Spleen (tissue), 11 donors: ENCODE data around the gene RPRD2. TPM values are rescaled to one million over a fixed set of nuclear protein-coding genes. Genes with fewer than 3 reads are reported as not detected.
A peak's percentile ranks its signal among the peaks of the same experiment; 100 is the strongest.

Source experiments
- DNase-seq: peaks from one replicate; pipeline ENCODE4 v3.0.0-alpha.2; 2020
- H3K27ac ChIP-seq, 8 donors: fragments of 200-600 bp; sonication (generic) in 7 of 8; 1 replicate in 4 of 8; 2 replicates in 4 of 8; pipeline versions ENCODE4 v1.5.0 to v1.8.0; 2016 to 2021; ENCODE audit warnings: inconsistent platforms in 4 of 8, mild to moderate bottlenecking in 4 of 8, moderate library complexity in 1 of 8
- H3K27me3 ChIP-seq, 7 donors: fragments of 200-600 bp; sonication (generic) in 6 of 7; replicated peaks in 1 of 7; 1 replicate in 4 of 7; 2 replicates in 3 of 7; pipeline versions ENCODE4 v1.5.0 to v1.8.0; 2016 to 2021; ENCODE audit warnings: inconsistent platforms in 3 of 7, mild to moderate bottlenecking in 1 of 7
- H3K36me3 ChIP-seq, 6 donors: fragments of 200-600 bp; sonication (generic) in 5 of 6; 1 replicate in 4 of 6; 2 replicates in 2 of 6; pipeline versions ENCODE4 v1.5.0 to v1.8.0; 2016 to 2021; ENCODE audit warnings: inconsistent platforms in 2 of 6
- H3K4me1 ChIP-seq, 6 donors: fragments of 200-600 bp; sonication (generic) in 5 of 6; 1 replicate in 3 of 6; 2 replicates in 3 of 6; pipeline versions ENCODE4 v1.5.0 to v1.8.0; 2016 to 2021; ENCODE audit warnings: inconsistent platforms in 3 of 6
- H3K4me3 ChIP-seq, 8 donors: fragments of 200-600 bp; sonication (generic) in 7 of 8; 1 replicate in 4 of 8; 2 replicates in 4 of 8; pipeline versions ENCODE4 v1.5.0 to v1.8.0; 2016 to 2021; ENCODE audit warnings: inconsistent platforms in 4 of 8, mild to moderate bottlenecking in 4 of 8, moderate library complexity in 2 of 8
- H3K9me3 ChIP-seq, 8 donors: fragments of 200-600 bp; sonication (generic) in 7 of 8; 1 replicate in 4 of 8; 2 replicates in 4 of 8; pipeline versions ENCODE4 v1.5.0 to v1.8.0; 2016 to 2021; ENCODE audit warnings: inconsistent platforms in 4 of 8
- POLR2A ChIP-seq, 3 donors: fragments of 450-650 bp; IDR thresholded peaks; one replicate each; pipeline ENCODE4 v1.5.1; 2017; ENCODE audit warnings: antibody characterized with exemption in 3 of 3, mild to moderate bottlenecking in 1 of 3
- POLR2AphosphoS5 ChIP-seq, 3 donors: sonication (generic); formaldehyde crosslinking; IDR thresholded peaks; one replicate each; pipeline ENCODE4 v1.5.1; 2017; ENCODE audit warnings: antibody characterized with exemption in 3 of 3
- WGBS, 5 donors: extraction: QIAGEN DNeasy Blood & Tissue Kit in 3 of 5; methylation state at CpG; one replicate each; pipeline versions ENCODE4 v1.1.5 to v1.1.7; 2013 to 2018; 5-methylcytosine and 5-hydroxymethylcytosine counted together
- intact Hi-C: fragments of 100-400 bp; cut with DNase I; formaldehyde crosslinking; loops from one replicate; pipeline ENCODE4 v1.15.0; 2023; ENCODE audit warnings: low total_unique reads
- polyA plus RNA-seq, 3 donors: library from polyadenylated mRNA; stranded (reverse); fragments of 200-250 nt; gene quantifications; one replicate each; pipeline ENCODE4 v1.2.1, GENCODE V29; 2013
- total RNA-seq, 7 donors: library from RNA; depleted of rRNA in 3 of 7; stranded (reverse); fragments of >200 nt in 3 of 7; fragmentation: NEBNext Ultra II Directional in 4 of 7; extraction: Animal tissue kit (Norgen Biotek cat#: 25700) in 4 of 7; gene quantifications; one replicate each; pipeline versions ENCODE4 v1.1.0 to v1.2.1, GENCODE V29; 2016 to 2021
- TF ChIP-seq, protein P1 (sequence below), 11 experiments: fragments of 200-600 bp in 7 of 11; fragments of 450-650 bp in 4 of 11; sonication (generic) in 4 of 11; IDR thresholded peaks in 8 of 11; conservative IDR thresholded peaks in 3 of 11; 1 replicate in 7 of 11; 2 replicates in 4 of 11; pipeline versions ENCODE4 v1.4.0 to v1.8.0; 2016 to 2021; ENCODE audit warnings: antibody characterized with exemption in 11 of 11, inconsistent platforms in 4 of 11, mild to moderate bottlenecking in 1 of 11
- donor health status: healthy with polysubstance abuse.
- donor health status: DM: no; HTN: no; CAD: no; lungs with moderate emphysema.
- donor health status: DM: no; HTN: no; CAD: no.
- donor health status: Bipolar disorder and iron deficiency.
- donor health status: healthy.
- donor health status: DM: no; HTN: no; CAD: no.
- donor health status: DM: yes; HTN: yes; CAD: no.

Gene RPRD2
- total and polyA plus RNA-seq, 10 donors = 3.8 to 42.4 (median 29.5) TPM

DNA sequence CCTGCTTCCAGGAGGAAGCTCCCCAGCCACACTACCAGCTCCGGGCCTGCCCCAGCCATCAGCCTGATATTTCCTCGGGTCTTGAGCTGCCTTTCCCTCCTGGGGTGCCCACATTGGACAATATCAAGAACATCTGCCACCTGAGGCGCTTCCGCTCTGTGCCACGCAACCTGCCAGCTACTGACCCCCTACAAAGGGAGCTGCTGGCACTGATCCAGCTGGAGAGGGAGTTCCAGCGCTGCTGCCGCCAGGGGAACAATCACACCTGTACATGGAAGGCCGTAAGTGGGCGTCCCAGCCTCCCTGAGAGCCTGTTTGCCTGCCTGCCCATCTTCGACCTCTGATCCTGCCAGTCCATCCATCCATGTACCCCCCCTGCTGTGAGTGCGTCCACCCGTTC lies 147.6 kb downstream of the RPRD2 start:
- H3K9me3 ChIP-seq = no peaks in the 10 kb centered on the region
- H3K27me3 ChIP-seq = no peaks in the 10 kb centered on the region
- peaks cover 0 to 33% (median 6%) of the 10 kb centered on the region in 6 donors for H3K36me3 ChIP-seq
- WGBS, 5 donors = 90 to 93% (median 92%) methylated on average over 7 to 12 of the region's 12 CpGs
- peak overlapping the region in 1 of 8 donors; percentile 26 for H3K27ac ChIP-seq
- DNase-seq = peak; percentile 56
- intact Hi-C loops = no loop called here
- H3K4me3 ChIP-seq = no peak overlapping the region
- no peak for TF ChIP-seq POLR2AphosphoS5 (IDR thresholded peaks at IDR 0.05)
- TF ChIP-seq, protein P1, sequence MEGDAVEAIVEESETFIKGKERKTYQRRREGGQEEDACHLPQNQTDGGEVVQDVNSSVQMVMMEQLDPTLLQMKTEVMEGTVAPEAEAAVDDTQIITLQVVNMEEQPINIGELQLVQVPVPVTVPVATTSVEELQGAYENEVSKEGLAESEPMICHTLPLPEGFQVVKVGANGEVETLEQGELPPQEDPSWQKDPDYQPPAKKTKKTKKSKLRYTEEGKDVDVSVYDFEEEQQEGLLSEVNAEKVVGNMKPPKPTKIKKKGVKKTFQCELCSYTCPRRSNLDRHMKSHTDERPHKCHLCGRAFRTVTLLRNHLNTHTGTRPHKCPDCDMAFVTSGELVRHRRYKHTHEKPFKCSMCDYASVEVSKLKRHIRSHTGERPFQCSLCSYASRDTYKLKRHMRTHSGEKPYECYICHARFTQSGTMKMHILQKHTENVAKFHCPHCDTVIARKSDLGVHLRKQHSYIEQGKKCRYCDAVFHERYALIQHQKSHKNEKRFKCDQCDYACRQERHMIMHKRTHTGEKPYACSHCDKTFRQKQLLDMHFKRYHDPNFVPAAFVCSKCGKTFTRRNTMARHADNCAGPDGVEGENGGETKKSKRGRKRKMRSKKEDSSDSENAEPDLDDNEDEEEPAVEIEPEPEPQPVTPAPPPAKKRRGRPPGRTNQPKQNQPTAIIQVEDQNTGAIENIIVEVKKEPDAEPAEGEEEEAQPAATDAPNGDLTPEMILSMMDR (IDR thresholded peaks at IDR 0.05 in 8 of 11, conservative IDR thresholded peaks at IDR 0.05 in 3 of 11) = no peak
- no peak for TF ChIP-seq POLR2A (IDR thresholded peaks at IDR 0.05)
- H3K4me1 ChIP-seq = peaks cover 6 to 39% (median 14%) of the 10 kb centered on the region in 6 donors

DNA sequence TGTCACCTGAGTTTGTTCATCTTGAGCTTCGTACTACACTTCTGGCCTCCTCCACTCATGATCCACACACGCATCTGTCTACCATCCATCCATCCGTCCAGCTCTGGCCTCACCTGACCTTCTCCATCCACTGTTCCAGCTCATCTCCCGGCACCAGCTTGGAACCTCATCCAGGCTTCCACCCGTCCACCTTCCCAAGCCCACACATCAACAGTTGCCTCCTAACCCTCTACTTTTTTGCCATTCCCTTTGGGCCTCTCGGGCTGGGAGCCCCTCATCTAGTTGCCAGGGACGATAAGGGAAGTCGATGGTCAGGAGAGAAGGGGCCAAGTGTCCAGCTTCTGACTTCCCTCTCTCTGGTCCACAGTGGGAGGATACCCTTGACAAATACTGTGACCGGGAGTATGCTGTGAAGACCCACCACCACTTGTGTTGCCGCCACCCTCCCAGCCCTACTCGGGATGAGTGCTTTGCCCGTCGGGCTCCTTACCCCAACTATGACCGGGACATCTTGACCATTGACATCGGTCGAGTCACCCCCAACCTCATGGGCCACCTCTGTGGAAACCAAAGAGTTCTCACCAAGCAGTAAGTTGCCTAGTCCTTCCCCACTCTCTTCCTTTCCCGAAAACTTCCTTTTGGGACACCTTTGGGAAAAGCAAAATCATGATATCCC lies 148.2 kb downstream of the RPRD2 start:
- DNase-seq = peak; percentile 51
- H3K27ac ChIP-seq = no peak overlapping the region
- TF ChIP-seq, protein P1 (IDR thresholded peaks at IDR 0.05 in 8 of 11, conservative IDR thresholded peaks at IDR 0.05 in 3 of 11) = no peak
- TF ChIP-seq POLR2A (IDR thresholded peaks at IDR 0.05) (no peak), POLR2AphosphoS5 (IDR thresholded peaks at IDR 0.05) (no peak)
- 87 to 93% (median 91%) methylated on average over 17 of the region's 17 CpGs for WGBS, 5 donors
- intact Hi-C loops = no loop called here
- H3K4me3 ChIP-seq = no peak overlapping the region
- no peaks in the 10 kb centered on the region for H3K27me3 ChIP-seq
- H3K9me3 ChIP-seq = no peaks in the 10 kb centered on the region
- H3K4me1 ChIP-seq = peaks cover 7 to 45% (median 20%) of the 10 kb centered on the region in 6 donors
- H3K36me3 ChIP-seq = peaks cover 0 to 28% (median under 1%) of the 10 kb centered on the region in 6 donors

DNA sequence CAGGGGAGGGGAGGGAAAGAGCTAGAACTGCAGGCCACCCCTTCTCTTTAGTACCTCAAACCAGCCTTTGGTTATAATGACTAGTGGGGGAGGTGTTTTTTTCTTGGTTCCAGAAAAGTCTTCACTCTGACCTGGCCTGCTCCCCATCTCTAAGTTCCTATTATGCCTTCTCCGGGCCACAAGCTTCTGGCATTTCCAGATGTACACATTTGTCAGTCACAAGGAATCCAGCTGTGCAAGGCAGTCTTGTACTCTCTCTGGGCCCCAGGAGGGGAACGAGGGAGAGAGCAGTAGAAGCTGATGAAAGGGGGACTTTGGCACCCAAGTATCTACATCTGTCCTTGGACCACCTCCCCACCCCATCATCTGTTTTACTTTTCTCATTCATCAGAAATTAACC lies 148.9 kb downstream of the RPRD2 start:
- peak; percentile 8 for DNase-seq
- no peak overlapping the region for H3K4me3 ChIP-seq
- TF ChIP-seq POLR2AphosphoS5 (IDR thresholded peaks at IDR 0.05) (no peak), POLR2A (IDR thresholded peaks at IDR 0.05) (no peak)
- TF ChIP-seq, protein P1 (IDR thresholded peaks at IDR 0.05 in 8 of 11, conservative IDR thresholded peaks at IDR 0.05 in 3 of 11) = no peak
- H3K4me1 ChIP-seq = peaks cover 7 to 49% (median 20%) of the 10 kb centered on the region in 6 donors
- WGBS, 5 donors = 76 to 93% (median 77%) methylated on average over 2 of the region's 2 CpGs
- peaks cover 0 to 20% (median 0%) of the 10 kb centered on the region in 6 donors for H3K36me3 ChIP-seq
- H3K27ac ChIP-seq = no peak overlapping the region
- intact Hi-C loops = no loop called here
- no peaks in the 10 kb centered on the region for H3K27me3 ChIP-seq
- no peaks in the 10 kb centered on the region for H3K9me3 ChIP-seq

DNA sequence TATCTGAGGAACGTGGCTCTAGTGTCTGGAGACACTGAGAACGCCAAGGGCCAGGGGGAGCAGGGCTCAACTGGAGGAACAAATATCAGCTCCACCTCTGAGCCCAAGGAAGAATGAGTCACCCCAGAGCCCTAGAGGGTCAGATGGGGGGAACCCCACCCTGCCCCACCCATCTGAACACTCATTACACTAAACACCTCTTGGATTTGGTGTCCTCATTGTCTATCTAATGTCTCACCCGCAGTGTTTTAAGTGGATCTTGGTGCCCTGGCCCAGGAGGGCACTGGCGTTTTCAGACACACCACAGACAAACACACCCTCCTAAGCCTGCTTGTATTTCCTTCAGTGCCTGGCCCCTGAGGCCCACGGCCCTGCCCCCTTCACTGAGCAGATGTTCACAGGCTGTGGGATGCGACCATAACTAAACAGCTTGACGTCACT lies 149.4 kb downstream of the RPRD2 start:
- TF ChIP-seq, protein P1 (IDR thresholded peaks at IDR 0.05 in 8 of 11, conservative IDR thresholded peaks at IDR 0.05 in 3 of 11) = no peak
- no peak for TF ChIP-seq POLR2A (IDR thresholded peaks at IDR 0.05)
- no peak for TF ChIP-seq POLR2AphosphoS5 (IDR thresholded peaks at IDR 0.05)
- no peaks in the 10 kb centered on the region for H3K9me3 ChIP-seq
- intact Hi-C loops = no loop called here
- no peaks in the 10 kb centered on the region for H3K27me3 ChIP-seq
- DNase-seq = peak; percentile 33
- 85 to 89% (median 87%) methylated on average over 7 of the region's 7 CpGs for WGBS, 5 donors
- H3K4me1 ChIP-seq = peaks cover 7 to 44% (median 20%) of the 10 kb centered on the region in 6 donors
- peaks cover 0 to 17% (median 0%) of the 10 kb centered on the region in 6 donors for H3K36me3 ChIP-seq
- H3K27ac ChIP-seq = no peak overlapping the region
- no peak overlapping the region for H3K4me3 ChIP-seq
